GM08714 (cell line): ENCODE measurements around the gene MTFR2.

Experiments used
- H3K4me3 ChIP-seq: fragments of 200-500 bp; sonication (Bioruptor generic); 2 replicates; pipeline ENCODE4 v1.5.1; 2014; ENCODE audit warnings: mild to moderate bottlenecking, low read length, inconsistent platforms
- ZNF274 ChIP-seq: IDR thresholded peaks from 2 replicates; pipeline ENCODE4 v1.6.1; 2012; ENCODE audit warnings: mild to moderate bottlenecking, low read depth, low read length

MTFR2 gene

GRCh38 chr6:136249811-136250685 lies at the start of gene MTFR2:
MTFR2 (minus strand) TSS chr6:136250311; CDS start chr6:136249099, 1,212 bp downstream.
- no peak for TF ChIP-seq ZNF274
- H3K4me3 ChIP-seq, result peak within 1 kb of the TSS; percentile 88

- TF ChIP-seq ZNF274, result no peak
- H3K4me3 ChIP-seq, result no peak overlapping the region
Observed at GRCh38 chr6:136294621-136295020, 44.5 kb upstream of the MTFR2 start.

GRCh38 chr6:136290410-136291010 lies 40.4 kb upstream of the MTFR2 start:
- no peak for TF ChIP-seq ZNF274
- H3K4me3 ChIP-seq, result peak overlapping the region; percentile 73; the same call in 1 of the 2 replicates

GRCh38 chr6:136289579-136290409 lies 39.7 kb upstream of the MTFR2 start, which contains the start of gene BCLAF1:
BCLAF1 (minus strand) TSS chr6:136289846; CDS start chr6:136279866, 9,980 bp downstream.
- TF ChIP-seq ZNF274, result no peak

GRCh38 chr6:136289327-136289578 lies 39.1 kb upstream of the MTFR2 start:
- TF ChIP-seq ZNF274, result no peak
- peak overlapping the region; percentile 89 for H3K4me3 ChIP-seq

More at GRCh38 chr6:136289579-136290409, 39.7 kb upstream of the MTFR2 start, which contains the start of gene BCLAF1:
- H3K4me3 ChIP-seq, result peak within 1 kb of the TSS; percentile 89

- H3K4me3 ChIP-seq, result peak overlapping the region; percentile 89
- no peak for TF ChIP-seq ZNF274
Observed at GRCh38 chr6:136288566-136289326, 38.6 kb upstream of the MTFR2 start.

- no peak for TF ChIP-seq ZNF274
- H3K4me3 ChIP-seq, result 0 out of 2 replicates have a peak overlapping the region, but pooled peaks have one; percentile 29
Observed at GRCh38 chr6:136284909-136285308, 34.8 kb upstream of the MTFR2 start.

GRCh38 chr6:136282906-136283305 lies 32.8 kb upstream of the MTFR2 start:
- TF ChIP-seq ZNF274, result no peak
- peak overlapping the region; percentile 28 for H3K4me3 ChIP-seq

- TF ChIP-seq ZNF274, result no peak
- no peak overlapping the region for H3K4me3 ChIP-seq
Observed at GRCh38 chr6:136280032-136280609, 30.0 kb upstream of the MTFR2 start.

GRCh38 chr6:136274062-136274461 lies 24.0 kb upstream of the MTFR2 start:
- no peak overlapping the region for H3K4me3 ChIP-seq
- no peak for TF ChIP-seq ZNF274

- no peak for TF ChIP-seq ZNF274
Observed at GRCh38 chr6:136265101-136265500, 15.0 kb upstream of the MTFR2 start.

GRCh38 chr6:136262940-136263339 lies 12.8 kb upstream of the MTFR2 start:
- TF ChIP-seq ZNF274, result no peak
- H3K4me3 ChIP-seq, result no peak overlapping the region

More at GRCh38 chr6:136265101-136265500, 15.0 kb upstream of the MTFR2 start:
- no peak overlapping the region for H3K4me3 ChIP-seq

- no peak overlapping the region for H3K4me3 ChIP-seq
- no peak for TF ChIP-seq ZNF274
Observed at GRCh38 chr6:136254851-136255466, 4.8 kb upstream of the MTFR2 start.
